ENCODE data around the gene KIAA0930. TPM values are rescaled to one million over a fixed set of nuclear protein-coding genes. Genes with fewer than 3 reads are reported as not detected.

KIAA0930 gene
- total RNA-seq, 2 donors from 2014 or later = 29.1 to 55.1 TPM

DNA sequence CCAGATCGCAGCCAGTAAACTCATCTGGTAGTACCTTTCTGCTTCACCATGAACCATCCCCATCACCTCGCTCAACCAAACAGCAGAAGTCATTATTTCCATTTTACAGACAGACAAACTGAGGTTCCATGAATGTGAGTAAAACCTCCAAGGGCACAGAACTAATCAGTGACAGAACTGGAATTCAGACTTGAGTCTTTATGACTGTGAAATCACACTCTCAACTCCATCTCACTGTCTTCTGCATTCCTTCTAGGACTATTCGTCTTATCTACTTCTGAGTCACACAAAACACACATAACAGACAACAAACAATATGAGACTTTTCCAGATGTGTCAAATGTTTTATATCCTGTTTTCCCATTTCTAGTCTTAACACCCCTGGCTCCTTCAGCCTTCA lies 86.3 kb downstream of the KIAA0930 start:
- no peak for TF ChIP-seq POLR2AphosphoS5 (IDR thresholded peaks at IDR 0.05)
- TF ChIP-seq POLR2A (IDR thresholded peaks at IDR 0.05) = no peak
- TF ChIP-seq, protein P1, sequence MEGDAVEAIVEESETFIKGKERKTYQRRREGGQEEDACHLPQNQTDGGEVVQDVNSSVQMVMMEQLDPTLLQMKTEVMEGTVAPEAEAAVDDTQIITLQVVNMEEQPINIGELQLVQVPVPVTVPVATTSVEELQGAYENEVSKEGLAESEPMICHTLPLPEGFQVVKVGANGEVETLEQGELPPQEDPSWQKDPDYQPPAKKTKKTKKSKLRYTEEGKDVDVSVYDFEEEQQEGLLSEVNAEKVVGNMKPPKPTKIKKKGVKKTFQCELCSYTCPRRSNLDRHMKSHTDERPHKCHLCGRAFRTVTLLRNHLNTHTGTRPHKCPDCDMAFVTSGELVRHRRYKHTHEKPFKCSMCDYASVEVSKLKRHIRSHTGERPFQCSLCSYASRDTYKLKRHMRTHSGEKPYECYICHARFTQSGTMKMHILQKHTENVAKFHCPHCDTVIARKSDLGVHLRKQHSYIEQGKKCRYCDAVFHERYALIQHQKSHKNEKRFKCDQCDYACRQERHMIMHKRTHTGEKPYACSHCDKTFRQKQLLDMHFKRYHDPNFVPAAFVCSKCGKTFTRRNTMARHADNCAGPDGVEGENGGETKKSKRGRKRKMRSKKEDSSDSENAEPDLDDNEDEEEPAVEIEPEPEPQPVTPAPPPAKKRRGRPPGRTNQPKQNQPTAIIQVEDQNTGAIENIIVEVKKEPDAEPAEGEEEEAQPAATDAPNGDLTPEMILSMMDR (IDR thresholded peaks at IDR 0.05) = no peak
- Histone ChIP-seq H3K4me1 (replicated peaks) (no peaks in the 10 kb centered on the region), H3K27ac (no peak overlapping the region), H3K36me3 (no peaks in the 10 kb centered on the region), H3K9me3 (no peaks in the 10 kb centered on the region), H3K4me3 (no peak overlapping the region), H3K27me3 (replicated peaks; ENCODE audit: insufficient read depth) (no peaks in the 10 kb centered on the region)
- no peak for DNase-seq (ENCODE audit: low spot score)
- WGBS = 93% methylated on average over 3 of the region's 3 CpGs
- intact Hi-C loops (cut with DNase I) = no loop called here

DNA sequence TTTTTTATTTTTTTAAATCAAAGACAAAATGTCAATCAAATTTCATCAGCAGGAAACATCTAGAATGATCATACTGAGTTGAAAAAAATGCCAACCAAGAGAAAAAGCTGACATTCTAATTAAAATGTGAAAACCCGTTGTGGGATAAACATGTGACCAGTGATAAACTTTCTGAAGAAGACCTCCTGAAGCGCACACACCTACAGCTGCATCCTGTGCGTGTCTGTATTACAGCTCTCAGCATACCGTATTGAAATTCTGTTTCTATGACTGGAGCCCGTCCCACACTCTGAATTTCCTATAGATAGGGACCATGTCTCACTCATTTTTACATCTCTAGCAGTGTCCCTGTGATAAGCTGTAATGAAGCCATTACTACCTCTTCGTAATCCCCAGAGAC lies 89.2 kb downstream of the KIAA0930 start:
- no peak overlapping the region for H3K4me3 ChIP-seq
- no peaks in the 10 kb centered on the region for H3K9me3 ChIP-seq
- no peak for DNase-seq (ENCODE audit: low spot score)
- H3K27ac ChIP-seq = no peak overlapping the region
- no peaks in the 10 kb centered on the region for H3K4me1 ChIP-seq (replicated peaks)
- no peaks in the 10 kb centered on the region for H3K27me3 ChIP-seq (replicated peaks; ENCODE audit: insufficient read depth)
- WGBS = 83% methylated on average over 6 of the region's 6 CpGs
- intact Hi-C loops (cut with DNase I) = no loop called here
- TF ChIP-seq, protein P1 (IDR thresholded peaks at IDR 0.05) = no peak
- TF ChIP-seq POLR2AphosphoS5 (IDR thresholded peaks at IDR 0.05) (no peak), POLR2A (IDR thresholded peaks at IDR 0.05) (no peak)
- H3K36me3 ChIP-seq = no peaks in the 10 kb centered on the region

DNA sequence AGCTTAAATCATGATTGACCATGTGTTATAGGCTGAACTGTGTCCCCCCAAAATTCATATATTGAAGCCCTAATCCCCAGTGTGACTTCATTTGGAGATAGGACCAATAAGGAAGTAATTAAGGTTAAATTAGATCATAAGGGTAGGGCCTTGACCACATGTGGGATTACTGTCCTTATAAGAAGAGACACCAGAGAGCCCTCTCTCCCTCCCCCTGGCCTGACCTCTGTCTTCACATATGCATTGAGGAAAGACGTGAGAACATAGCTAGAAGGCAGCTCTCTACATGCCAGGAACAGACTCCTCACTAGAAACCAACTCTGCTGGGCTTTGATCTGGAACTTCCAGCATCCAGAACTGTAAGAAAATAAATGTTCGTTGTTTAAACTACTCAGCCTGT lies 90.6 kb downstream of the KIAA0930 start:
- intact Hi-C loops (cut with DNase I) = no loop called here
- Histone ChIP-seq H3K36me3 (no peaks in the 10 kb centered on the region), H3K27me3 (replicated peaks; ENCODE audit: insufficient read depth) (no peaks in the 10 kb centered on the region), H3K4me1 (replicated peaks) (no peaks in the 10 kb centered on the region), H3K27ac (no peak overlapping the region), H3K4me3 (no peak overlapping the region), H3K9me3 (no peaks in the 10 kb centered on the region)
- TF ChIP-seq POLR2AphosphoS5 (IDR thresholded peaks at IDR 0.05) (no peak), POLR2A (IDR thresholded peaks at IDR 0.05) (no peak)
- TF ChIP-seq, protein P1 (IDR thresholded peaks at IDR 0.05) = no peak
- WGBS = 90% methylated on average over 2 of the region's 2 CpGs
- no peak for DNase-seq (ENCODE audit: low spot score)

DNA sequence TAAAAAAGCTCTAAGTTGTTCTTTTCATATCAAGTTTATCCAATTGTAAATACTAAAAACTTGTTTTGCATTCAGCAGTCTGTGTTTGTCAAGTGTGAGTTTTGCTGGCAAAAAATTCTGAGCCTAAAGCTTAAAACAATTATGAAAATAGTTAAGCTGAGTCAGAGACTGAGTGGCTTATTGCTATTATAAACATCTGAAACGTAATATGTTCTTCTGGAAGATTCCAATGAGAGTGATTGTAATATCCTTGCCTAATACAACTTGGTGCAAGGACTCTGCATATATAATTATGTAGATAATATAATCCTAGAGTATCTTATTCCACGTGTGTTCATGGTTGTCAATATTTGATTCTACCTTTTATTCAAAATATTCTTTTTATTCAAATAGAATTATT lies 91.0 kb downstream of the KIAA0930 start:
- no peaks in the 10 kb centered on the region for H3K27me3 ChIP-seq (replicated peaks; ENCODE audit: insufficient read depth)
- no peaks in the 10 kb centered on the region for H3K9me3 ChIP-seq
- no peaks in the 10 kb centered on the region for H3K36me3 ChIP-seq
- TF ChIP-seq POLR2AphosphoS5 (IDR thresholded peaks at IDR 0.05) (no peak), POLR2A (IDR thresholded peaks at IDR 0.05) (no peak)
- TF ChIP-seq, protein P1 (IDR thresholded peaks at IDR 0.05) = no peak
- H3K27ac ChIP-seq = no peak overlapping the region
- H3K4me3 ChIP-seq = no peak overlapping the region
- DNase-seq (ENCODE audit: low spot score) = no peak
- no peaks in the 10 kb centered on the region for H3K4me1 ChIP-seq (replicated peaks)
- intact Hi-C loops (cut with DNase I) = no loop called here
- 83% methylated on average over 2 of the region's 2 CpGs for WGBS

DNA sequence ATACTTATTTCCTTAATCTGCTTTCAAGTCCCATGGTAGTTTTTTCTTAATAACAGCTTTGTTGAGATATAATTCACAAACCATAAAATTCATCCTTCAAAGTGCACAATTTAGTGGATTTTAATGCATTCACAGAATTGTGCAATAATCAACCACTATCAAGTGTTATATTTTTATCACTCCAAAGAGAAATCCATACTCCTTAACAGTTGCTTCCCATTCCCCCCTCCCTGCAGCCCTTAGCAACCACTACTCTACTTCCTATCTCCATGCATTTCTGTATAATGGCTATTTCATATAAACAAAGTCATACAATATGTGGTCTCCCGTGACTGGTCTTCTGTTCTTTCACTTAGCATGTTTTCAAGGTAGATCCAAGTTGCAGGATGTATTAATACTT lies 95.8 kb downstream of the KIAA0930 start:
- no peak for DNase-seq (ENCODE audit: low spot score)
- 82% methylated on average over 1 of the region's 1 CpG for WGBS
- Histone ChIP-seq H3K27ac (no peak overlapping the region), H3K4me1 (replicated peaks) (no peaks in the 10 kb centered on the region), H3K36me3 (no peaks in the 10 kb centered on the region), H3K27me3 (replicated peaks; ENCODE audit: insufficient read depth) (no peaks in the 10 kb centered on the region), H3K4me3 (no peak overlapping the region), H3K9me3 (no peaks in the 10 kb centered on the region)
- intact Hi-C loops (cut with DNase I) = no loop called here
- no peak for TF ChIP-seq POLR2AphosphoS5 (IDR thresholded peaks at IDR 0.05)
- TF ChIP-seq POLR2A (IDR thresholded peaks at IDR 0.05) = no peak
- TF ChIP-seq, protein P1 (IDR thresholded peaks at IDR 0.05) = no peak
